NCI-H345 (cell line): Measurements from ENCODE around the gene PCNT.
"Not testable (repeated sequence)": the region's sequence is repeated elsewhere in the genome, so short reads cannot be mapped to it uniquely, and the experiment has no call there.

Source experiments
- DNase-seq: peaks from one replicate; lab custom pipeline; 2025; lab: John Stamatoyannopoulos, UW

Gene PCNT

GRCh38 chr21:46361935-46362334, 38.0 kb downstream of the PCNT start:
- no peak for DNase-seq

GRCh38 chr21:46362946-46363345, 39.0 kb downstream of the PCNT start:
- DNase-seq = no peak

DNA sequence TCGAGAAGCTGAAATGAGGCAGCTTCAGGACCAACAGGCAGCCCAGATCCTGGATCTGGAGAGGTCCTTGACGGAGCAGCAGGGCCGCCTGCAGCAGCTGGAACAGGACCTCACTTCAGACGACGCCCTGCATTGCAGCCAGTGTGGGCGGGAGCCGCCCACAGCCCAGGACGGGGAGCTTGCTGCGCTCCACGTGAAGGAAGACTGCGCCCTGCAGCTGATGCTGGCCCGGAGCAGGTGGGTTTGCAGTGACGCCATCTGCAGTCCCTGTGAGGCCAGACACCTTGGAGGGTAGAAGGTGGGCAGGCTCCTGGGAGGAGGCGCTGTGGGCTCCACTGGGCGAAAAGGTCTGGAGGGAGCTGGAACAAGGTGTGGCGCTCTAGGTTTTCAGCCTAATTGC, 39.7 kb downstream of the PCNT start:
- no peak for DNase-seq

DNA sequence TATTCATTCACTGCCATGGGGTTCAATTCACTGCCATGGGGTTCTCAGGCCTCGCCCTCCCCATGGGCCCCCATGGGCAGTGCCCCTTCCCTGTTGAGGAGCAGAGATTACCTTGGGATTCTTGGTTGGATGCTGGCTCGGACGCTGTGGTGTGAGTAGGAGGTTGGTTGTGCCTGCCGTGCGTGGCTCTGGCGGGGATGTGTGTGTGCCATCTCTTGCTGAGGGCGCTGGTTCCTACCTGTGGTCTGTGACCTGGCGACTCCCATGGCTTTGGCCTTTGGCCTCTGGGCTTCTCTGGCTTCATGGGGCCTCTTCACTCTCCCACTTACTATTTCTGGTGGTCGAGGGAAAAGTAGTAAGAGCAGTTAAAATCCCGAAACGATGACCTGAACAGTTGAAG, 42.1 kb downstream of the PCNT start:
- DNase-seq = no peak

GRCh38 chr21:46366561-46366960, 42.6 kb downstream of the PCNT start:
- no peak for DNase-seq

- DNase-seq = no peak
Observed at GRCh38 chr21:46366966-46367365, 43.0 kb downstream of the PCNT start.

- DNase-seq = no peak
Observed at GRCh38 chr21:46368533-46369285, 44.8 kb downstream of the PCNT start.

- no peak for DNase-seq
Observed at GRCh38 chr21:46369520-46370235, 45.7 kb downstream of the PCNT start.

GRCh38 chr21:46371204-46372013, 47.5 kb downstream of the PCNT start:
- DNase-seq = no peak

DNA sequence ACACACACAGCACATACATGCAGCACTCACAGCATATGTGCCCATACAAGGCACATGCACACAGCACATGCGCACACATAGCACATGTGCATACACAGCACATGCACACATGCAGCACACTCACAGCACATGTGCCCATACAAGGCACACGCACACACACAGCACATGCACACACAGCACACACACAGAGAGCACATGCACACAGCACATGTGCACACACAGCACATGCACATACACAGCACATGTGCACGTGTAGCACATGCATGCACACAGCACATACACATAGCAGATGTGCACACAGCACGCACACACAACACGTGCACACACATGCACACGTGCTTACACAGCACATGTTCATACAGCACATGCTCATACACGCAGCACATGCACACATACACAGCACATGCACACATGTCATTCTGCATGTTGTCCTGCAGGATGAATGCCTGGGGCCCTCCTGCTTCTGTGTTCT, 48.1 kb downstream of the PCNT start:
- no peak for DNase-seq

- not testable (repeated sequence) for DNase-seq
Observed at GRCh38 chr21:46372947-46373346, 49.0 kb downstream of the PCNT start.

DNA sequence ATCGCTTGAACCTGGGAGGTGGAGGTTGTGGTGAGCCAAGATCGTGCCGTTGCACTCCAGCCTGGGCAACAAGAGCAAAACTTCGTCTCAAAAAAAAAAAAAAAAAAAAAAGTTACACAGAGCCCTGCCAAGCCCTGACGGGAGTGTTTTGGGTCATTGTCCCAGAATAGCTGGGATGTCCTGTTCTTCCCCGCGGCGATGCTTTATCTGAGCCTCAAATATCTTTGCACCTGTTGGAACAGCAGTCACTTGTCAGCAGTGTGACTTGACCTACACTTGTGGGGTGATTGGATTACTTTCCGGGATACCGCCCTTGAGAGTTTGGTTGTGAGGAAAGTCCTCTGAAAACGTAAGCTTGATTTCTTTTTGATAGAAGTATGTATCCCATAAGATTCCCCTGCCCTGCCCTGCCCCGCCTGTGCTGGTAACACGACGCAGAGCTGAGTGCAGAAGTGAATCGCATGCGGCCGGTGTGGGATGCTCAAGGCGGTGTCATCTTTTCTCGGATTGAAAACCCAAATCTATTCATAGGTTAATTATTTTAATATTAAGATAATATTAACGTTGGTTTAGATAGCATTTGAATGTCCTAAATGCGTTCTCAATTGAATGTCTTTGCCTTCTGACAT, 50.9 kb downstream of the PCNT start:
- no peak for DNase-seq

DNA sequence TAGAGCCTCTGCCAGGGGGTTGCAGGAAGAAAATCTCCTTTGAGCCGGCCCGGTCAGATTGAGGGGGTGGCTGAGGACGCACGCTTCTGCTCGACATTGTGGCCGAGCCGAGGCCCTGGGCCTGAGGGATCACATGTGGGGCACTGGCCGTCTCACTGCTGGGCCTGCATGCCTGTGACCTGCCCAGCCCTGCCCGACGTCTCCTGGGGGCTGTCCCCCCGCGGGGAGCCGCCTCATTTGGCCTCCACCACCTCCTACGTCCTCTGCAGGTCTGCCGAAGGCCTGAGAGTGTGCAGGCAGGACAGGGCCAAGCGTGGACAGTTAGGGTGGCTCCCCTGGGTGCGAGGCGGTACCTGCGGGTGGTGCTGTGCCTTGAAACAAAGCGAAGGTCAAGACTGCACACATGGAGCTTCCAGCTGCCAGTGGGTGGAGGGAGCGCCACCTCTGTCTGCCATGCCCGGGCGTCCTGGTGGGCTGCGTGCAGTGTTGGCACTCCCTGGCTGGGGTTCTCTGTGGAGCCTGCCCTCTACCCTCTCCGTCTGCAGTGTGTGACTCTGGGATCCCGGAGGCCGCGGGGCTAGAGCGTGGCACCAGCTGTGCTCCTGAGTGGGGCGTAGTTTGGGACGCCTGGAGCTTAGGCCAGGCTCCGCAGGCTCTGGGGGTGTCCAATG, 51.7 kb downstream of the PCNT start:
- DNase-seq = no peak

- DNase-seq = no peak
Observed at GRCh38 chr21:46376231-46376628, 52.3 kb downstream of the PCNT start.

GRCh38 chr21:46376856-46377453, 53.0 kb downstream of the PCNT start:
- DNase-seq = no peak

- no peak for DNase-seq
Observed at GRCh38 chr21:46377789-46378188, 53.8 kb downstream of the PCNT start.

DNA sequence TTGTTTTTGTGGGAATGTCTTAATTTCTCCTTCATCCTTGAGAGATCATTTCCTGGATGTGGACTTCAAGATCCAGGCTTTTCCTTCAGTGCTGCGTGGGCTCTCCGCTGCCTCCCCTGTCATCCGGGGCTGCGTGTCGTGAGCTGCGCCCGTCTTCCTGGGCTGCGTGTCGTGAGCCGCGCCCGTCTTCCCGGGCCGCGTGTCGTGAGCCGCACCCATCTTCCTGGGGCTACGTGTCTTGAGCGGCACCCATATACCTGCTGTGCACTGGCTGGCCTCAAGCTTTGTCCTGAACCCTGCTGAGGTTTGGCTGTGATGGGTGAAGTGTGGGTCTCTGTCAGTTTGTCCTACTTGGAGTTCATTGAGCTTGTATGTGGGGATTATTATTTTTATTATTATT, 55.1 kb downstream of the PCNT start:
- no peak for DNase-seq

DNA sequence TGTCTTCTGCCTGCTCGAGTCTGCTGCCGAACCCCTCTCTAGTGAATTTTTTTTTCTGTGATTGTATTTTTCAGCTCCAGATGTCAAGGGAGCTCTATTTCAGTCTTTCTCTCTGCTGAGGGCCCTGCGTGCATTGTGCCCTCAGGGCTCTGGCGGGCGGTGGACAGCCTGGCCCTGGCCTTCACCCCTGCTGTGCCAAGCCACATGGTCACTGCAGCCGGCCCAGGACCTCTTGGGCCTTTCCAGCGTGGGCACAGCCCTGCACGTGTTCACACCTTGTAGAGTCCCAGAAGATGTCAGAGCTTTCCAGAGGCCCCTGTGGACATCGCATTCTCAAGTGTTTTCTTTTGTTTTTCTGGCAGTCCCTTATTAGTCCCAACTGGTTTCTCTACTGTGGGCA, 55.7 kb downstream of the PCNT start:
- DNase-seq = no peak

GRCh38 chr21:46381541-46381940, 57.6 kb downstream of the PCNT start:
- no peak for DNase-seq

- no peak for DNase-seq
Observed at GRCh38 chr21:46384556-46384955, 60.6 kb downstream of the PCNT start.
